ENCODE measurements around the gene BNC1. TPM values are rescaled to one million over a fixed set of nuclear protein-coding genes. Genes with fewer than 3 reads are reported as not detected.

The BNC1 gene
- polyA plus RNA-seq, 1 of the 3 experiments (the other 2 are of a cell fraction): not detected

DNA sequence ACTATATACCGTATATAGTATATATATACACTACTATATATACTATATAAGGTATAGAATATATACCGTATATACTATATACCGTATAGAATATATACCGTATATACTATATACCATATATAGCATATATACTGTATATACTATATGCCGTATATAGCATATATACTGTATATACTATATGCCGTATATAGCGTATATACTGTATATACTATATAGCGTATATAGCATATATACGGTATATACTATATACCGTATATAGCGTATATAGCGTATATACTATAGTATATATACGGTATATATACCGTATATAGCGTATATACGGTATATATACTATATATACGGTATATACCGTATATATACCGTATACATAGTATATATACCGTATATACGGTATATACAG lies 54.2 kb downstream of the BNC1 start:
- TF ChIP-seq, protein P1, sequence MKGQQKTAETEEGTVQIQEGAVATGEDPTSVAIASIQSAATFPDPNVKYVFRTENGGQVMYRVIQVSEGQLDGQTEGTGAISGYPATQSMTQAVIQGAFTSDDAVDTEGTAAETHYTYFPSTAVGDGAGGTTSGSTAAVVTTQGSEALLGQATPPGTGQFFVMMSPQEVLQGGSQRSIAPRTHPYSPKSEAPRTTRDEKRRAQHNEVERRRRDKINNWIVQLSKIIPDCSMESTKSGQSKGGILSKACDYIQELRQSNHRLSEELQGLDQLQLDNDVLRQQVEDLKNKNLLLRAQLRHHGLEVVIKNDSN (IDR thresholded peaks at IDR 0.05; ENCODE audit: borderline replicate concordance, low read depth): no peak
- TF ChIP-seq MXI1 (IDR thresholded peaks at IDR 0.05; ENCODE audit: low read depth, low read length) (no peak), NFIC (IDR thresholded peaks at IDR 0.05; ENCODE audit: borderline replicate concordance) (no peak), EP300 (IDR thresholded peaks at IDR 0.05; ENCODE audit: borderline replicate concordance in 1 of 2, low read depth in 1 of 2, low read length in 1 of 2) (no peak), SIN3A (IDR thresholded peaks at IDR 0.05; ENCODE audit: borderline replicate concordance, low read depth, low read length) (no peak), MEF2A (IDR thresholded peaks at IDR 0.05; ENCODE audit: borderline replicate concordance, low read depth) (no peak), GATA2 (CRISPR knock-in tag; IDR thresholded peaks at IDR 0.05) (no peak), RXRA (IDR thresholded peaks at IDR 0.05; ENCODE audit: borderline replicate concordance, low read depth) (no peak), TEAD4 (IDR thresholded peaks at IDR 0.05; ENCODE audit: borderline replicate concordance, insufficient read depth) (no peak), RCOR1 (IDR thresholded peaks at IDR 0.05; ENCODE audit: low read length) (no peak), JUND (IDR thresholded peaks at IDR 0.05) (no peak), RAD21 (IDR thresholded peaks at IDR 0.05; ENCODE audit: low read length) (no peak), GABPA (IDR thresholded peaks at IDR 0.05; ENCODE audit: low read depth) (no peak), POLR2AphosphoS5 (IDR thresholded peaks at IDR 0.05; ENCODE audit: low read depth, low read length) (no peak)
- TF ChIP-seq, protein P2, sequence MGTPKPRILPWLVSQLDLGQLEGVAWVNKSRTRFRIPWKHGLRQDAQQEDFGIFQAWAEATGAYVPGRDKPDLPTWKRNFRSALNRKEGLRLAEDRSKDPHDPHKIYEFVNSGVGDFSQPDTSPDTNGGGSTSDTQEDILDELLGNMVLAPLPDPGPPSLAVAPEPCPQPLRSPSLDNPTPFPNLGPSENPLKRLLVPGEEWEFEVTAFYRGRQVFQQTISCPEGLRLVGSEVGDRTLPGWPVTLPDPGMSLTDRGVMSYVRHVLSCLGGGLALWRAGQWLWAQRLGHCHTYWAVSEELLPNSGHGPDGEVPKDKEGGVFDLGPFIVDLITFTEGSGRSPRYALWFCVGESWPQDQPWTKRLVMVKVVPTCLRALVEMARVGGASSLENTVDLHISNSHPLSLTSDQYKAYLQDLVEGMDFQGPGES (IDR thresholded peaks at IDR 0.05; ENCODE audit: low read depth, low read length): no peak
- TF ChIP-seq, protein P3, sequence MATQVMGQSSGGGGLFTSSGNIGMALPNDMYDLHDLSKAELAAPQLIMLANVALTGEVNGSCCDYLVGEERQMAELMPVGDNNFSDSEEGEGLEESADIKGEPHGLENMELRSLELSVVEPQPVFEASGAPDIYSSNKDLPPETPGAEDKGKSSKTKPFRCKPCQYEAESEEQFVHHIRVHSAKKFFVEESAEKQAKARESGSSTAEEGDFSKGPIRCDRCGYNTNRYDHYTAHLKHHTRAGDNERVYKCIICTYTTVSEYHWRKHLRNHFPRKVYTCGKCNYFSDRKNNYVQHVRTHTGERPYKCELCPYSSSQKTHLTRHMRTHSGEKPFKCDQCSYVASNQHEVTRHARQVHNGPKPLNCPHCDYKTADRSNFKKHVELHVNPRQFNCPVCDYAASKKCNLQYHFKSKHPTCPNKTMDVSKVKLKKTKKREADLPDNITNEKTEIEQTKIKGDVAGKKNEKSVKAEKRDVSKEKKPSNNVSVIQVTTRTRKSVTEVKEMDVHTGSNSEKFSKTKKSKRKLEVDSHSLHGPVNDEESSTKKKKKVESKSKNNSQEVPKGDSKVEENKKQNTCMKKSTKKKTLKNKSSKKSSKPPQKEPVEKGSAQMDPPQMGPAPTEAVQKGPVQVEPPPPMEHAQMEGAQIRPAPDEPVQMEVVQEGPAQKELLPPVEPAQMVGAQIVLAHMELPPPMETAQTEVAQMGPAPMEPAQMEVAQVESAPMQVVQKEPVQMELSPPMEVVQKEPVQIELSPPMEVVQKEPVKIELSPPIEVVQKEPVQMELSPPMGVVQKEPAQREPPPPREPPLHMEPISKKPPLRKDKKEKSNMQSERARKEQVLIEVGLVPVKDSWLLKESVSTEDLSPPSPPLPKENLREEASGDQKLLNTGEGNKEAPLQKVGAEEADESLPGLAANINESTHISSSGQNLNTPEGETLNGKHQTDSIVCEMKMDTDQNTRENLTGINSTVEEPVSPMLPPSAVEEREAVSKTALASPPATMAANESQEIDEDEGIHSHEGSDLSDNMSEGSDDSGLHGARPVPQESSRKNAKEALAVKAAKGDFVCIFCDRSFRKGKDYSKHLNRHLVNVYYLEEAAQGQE (IDR thresholded peaks at IDR 0.05; ENCODE audit: low read depth, low read length): no peak
- TF ChIP-seq, protein P4, sequence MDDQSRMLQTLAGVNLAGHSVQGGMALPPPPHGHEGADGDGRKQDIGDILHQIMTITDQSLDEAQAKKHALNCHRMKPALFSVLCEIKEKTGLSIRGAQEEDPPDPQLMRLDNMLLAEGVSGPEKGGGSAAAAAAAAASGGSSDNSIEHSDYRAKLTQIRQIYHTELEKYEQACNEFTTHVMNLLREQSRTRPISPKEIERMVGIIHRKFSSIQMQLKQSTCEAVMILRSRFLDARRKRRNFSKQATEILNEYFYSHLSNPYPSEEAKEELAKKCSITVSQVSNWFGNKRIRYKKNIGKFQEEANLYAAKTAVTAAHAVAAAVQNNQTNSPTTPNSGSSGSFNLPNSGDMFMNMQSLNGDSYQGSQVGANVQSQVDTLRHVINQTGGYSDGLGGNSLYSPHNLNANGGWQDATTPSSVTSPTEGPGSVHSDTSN (IDR thresholded peaks at IDR 0.05): no peak
- TF ChIP-seq, protein P5, sequence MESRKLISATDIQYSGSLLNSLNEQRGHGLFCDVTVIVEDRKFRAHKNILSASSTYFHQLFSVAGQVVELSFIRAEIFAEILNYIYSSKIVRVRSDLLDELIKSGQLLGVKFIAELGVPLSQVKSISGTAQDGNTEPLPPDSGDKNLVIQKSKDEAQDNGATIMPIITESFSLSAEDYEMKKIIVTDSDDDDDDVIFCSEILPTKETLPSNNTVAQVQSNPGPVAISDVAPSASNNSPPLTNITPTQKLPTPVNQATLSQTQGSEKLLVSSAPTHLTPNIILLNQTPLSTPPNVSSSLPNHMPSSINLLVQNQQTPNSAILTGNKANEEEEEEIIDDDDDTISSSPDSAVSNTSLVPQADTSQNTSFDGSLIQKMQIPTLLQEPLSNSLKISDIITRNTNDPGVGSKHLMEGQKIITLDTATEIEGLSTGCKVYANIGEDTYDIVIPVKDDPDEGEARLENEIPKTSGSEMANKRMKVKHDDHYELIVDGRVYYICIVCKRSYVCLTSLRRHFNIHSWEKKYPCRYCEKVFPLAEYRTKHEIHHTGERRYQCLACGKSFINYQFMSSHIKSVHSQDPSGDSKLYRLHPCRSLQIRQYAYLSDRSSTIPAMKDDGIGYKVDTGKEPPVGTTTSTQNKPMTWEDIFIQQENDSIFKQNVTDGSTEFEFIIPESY (IDR thresholded peaks at IDR 0.05; ENCODE audit: borderline replicate concordance, low read depth): no peak
- TF ChIP-seq, protein P6, sequence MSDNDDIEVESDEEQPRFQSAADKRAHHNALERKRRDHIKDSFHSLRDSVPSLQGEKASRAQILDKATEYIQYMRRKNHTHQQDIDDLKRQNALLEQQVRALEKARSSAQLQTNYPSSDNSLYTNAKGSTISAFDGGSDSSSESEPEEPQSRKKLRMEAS (IDR thresholded peaks at IDR 0.05; ENCODE audit: low read depth): no peak
- 87% methylated on average over 21 of the region's 21 CpGs for WGBS (ENCODE audit: low lambda C conversion rate)
- Histone ChIP-seq H4K20me1 (ENCODE audit: insufficient read depth) (no peaks in the 10 kb centered on the region), H3K4me2 (no peak overlapping the region), H3K9me3 (no peaks in the 10 kb centered on the region), H3K9ac (no peak overlapping the region), H3K36me3 (replicated peaks in 1 of 2; ENCODE audit: control insufficient read depth in 1 of 2, insufficient read depth in 2 of 2, low read length in 1 of 2) (no peaks in the 10 kb centered on the region), H3F3A (replicated peaks; ENCODE audit: insufficient read depth) (peaks cover 7% of the 10 kb centered on the region), H3K27me3 (ENCODE audit: insufficient read depth) (no peaks in the 10 kb centered on the region), H3K4me1 (ENCODE audit: control insufficient read depth in 1 of 2, insufficient read depth in 2 of 2, low read depth in 1 of 2, low read length in 1 of 2) (no peaks in the 10 kb centered on the region), H3K9me2 (no peaks in the 10 kb centered on the region), H2AFZ (ENCODE audit: low read depth) (no peak overlapping the region), H3K4me3 (ENCODE audit: low read depth in 2 of 2, low read length in 1 of 2) (no peak overlapping the region), H3K27ac (ENCODE audit: low read depth in 2 of 2, low read length in 1 of 2) (no peak overlapping the region), H3K79me2 (ENCODE audit: insufficient read depth) (no peaks in the 10 kb centered on the region)
- ChIA-PET CTCF (no interaction called here), POLR2A (no interaction called here)
- no peak for DNase-seq

All from SK-N-SH (cell line).